GM10266 (cell line): ENCODE measurements around the gene TCF25.

Experiments used
- DNase-seq: peaks from one replicate; pipeline ENCODE4 v3.0.0; 2012; ENCODE audit errors: extremely low spot score
- CTCF ChIP-seq: IDR thresholded peaks from 2 replicates; pipeline ENCODE4 v1.5.1; 2012; ENCODE audit warnings: mild to moderate bottlenecking, low read depth; ENCODE audit not compliant: control insufficient read depth, insufficient read depth; ENCODE audit errors: missing control alignments

Gene TCF25

GRCh38 chr16:89897204-89897603 lies 23.8 kb downstream of the TCF25 start:
- TF ChIP-seq CTCF: no peak
- DNase-seq: no peak

GRCh38 chr16:89898201-89898967 lies 25.0 kb downstream of the TCF25 start:
- no peak for TF ChIP-seq CTCF
- DNase-seq: no peak

DNA sequence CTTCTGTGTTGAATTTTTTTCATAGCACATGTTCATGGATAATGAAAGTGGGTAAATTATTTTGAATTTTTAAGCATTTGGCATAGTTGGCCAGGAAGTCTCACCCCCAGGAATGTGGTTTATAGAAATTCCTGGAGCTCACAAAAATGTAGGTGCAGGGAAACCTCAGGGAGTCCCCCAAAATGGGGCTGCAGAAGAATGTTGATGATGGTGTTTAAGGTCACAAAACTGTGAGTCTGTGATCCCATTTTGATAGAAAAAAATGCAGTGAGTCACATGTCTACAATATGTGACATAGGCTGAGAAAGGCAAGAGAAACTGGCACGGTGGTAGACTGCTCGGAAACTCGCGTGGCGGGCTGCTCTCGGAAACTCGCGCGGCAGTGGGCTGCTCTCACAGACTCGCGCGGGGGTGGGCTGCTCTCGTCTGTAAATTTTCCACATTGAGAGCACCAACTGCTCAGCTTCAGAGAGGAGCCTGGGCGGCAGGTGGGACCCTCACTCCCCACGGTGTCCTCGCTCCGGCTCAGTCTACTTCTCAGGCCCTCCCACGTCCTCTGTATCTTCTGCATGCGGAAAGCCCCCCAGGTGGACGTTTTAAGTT lies 26.6 kb downstream of the TCF25 start:
- no peak for DNase-seq
- TF ChIP-seq CTCF: no peak

GRCh38 chr16:89900885-89901284 lies 27.5 kb downstream of the TCF25 start:
- DNase-seq: no peak
- no peak for TF ChIP-seq CTCF

DNA sequence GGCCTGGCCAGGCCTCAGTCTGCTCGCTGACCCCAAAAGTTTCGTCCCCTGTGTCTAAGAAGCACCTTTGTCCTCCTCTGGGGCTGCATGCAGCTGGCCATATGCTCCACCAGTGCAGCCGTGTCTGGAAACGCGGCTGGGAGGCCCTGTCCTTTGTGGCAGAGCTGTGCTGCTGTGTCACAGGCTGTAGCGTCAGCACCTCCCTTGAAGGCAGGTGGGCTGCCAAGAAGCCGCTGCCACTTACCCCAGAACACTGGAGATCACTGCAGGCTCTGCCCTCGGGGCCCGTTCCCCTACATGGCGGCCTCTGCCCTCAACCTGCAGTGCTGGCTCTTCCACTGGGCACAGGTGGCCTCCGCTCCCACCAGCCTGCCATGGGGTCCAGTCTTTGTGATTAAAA lies 29.6 kb downstream of the TCF25 start:
- no peak for TF ChIP-seq CTCF
- DNase-seq: no peak

DNA sequence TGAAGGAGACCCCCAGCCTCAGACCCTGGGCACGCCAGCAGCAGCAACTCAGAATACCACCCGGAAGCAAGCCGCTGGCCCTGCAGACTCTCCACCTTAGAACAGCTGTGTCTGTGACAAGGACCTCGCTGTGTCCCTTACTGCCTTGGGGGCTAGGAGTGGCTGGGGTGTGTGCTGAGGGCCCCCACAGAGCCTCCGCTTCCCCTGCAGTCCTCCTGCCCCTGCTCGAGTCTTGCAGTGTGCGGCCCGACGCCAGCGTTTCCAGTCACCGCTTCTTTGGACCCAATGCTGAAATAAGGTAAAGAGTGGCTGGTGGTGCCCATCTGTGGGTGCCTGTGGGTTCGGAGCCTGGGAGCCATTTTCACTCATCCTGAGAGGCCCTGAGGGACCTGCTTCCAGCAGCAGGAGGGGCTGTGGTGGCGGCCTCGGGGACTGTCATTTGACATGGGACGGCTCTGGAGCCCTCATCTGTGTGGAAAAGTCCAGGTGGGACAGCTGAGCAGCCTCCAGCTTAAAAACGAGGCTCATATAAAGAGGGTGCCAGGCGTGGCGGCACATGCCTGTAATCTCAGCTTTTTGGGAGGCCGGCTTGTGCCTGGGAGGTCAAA lies 30.6 kb downstream of the TCF25 start:
- DNase-seq: no peak
- TF ChIP-seq CTCF: no peak
